Measurements from ENCODE around the gene DENND1A.

DNA sequence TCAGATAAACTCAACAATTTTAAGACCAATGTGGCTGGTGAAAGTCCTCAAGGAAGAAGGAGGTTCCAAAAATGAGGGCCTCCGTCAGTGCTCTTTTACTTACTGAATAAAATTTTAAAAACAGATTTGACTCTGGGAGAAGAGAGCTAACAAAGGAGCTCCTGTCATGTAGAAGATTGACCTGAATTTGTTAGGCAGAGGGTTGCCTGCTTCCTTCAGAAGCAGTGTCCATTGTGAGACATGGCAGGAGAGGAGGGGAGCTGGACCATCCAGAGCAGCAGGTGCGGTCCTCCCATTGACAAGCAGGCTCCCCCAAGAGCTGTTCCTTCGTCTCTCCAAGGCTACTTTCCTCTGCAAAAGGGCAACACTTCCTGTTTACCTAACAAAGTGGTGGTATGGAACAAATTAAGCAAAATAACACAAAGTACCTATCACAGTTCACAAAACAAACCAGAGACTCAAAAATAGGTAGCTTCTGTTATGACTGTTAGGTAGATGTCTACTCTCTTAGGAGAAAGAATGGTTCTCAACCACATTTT, 238.1 kb downstream of the DENND1A start:
- TF ChIP-seq ELF4 (IDR thresholded peaks at IDR 0.05) (no peak), TARDBP (IDR thresholded peaks at IDR 0.05) (no peak)

Measured in HEK293T (cell line).